HG02763 (cell line): ENCODE results near the gene HEXIM2.

Experiments
- ATAC-seq: cut with Tn5 transposase; IDR thresholded peaks from one replicate; pipeline ENCODE4 v1.9.1; 2021; ENCODE audit warnings: mild to moderate bottlenecking, moderate library complexity; ENCODE audit not compliant: unreplicated experiment

Gene HEXIM2

GRCh38 chr17:45218895-45219661 lies 57.4 kb downstream of the HEXIM2 start:
- ATAC-seq = no peak
